NB4 (cell line): ENCODE results near the gene MSRB1.

Source experiments
- POLR2A ChIP-seq: IDR thresholded peaks from 2 replicates; pipeline ENCODE4 v1.6.1; 2011; ENCODE audit warnings: mild to moderate bottlenecking; ENCODE audit not compliant: insufficient read length; ENCODE audit errors: extremely low read depth
- TF ChIP-seq, protein P1 (sequence below): IDR thresholded peaks from one replicate; pipeline ENCODE4 v1.5.1; 2012; ENCODE audit warnings: low read depth, low read length
- TF ChIP-seq, protein P2 (sequence below): IDR thresholded peaks from 2 replicates; pipeline ENCODE4 v1.6.1; 2011; ENCODE audit warnings: low read depth, low read length

DNA sequence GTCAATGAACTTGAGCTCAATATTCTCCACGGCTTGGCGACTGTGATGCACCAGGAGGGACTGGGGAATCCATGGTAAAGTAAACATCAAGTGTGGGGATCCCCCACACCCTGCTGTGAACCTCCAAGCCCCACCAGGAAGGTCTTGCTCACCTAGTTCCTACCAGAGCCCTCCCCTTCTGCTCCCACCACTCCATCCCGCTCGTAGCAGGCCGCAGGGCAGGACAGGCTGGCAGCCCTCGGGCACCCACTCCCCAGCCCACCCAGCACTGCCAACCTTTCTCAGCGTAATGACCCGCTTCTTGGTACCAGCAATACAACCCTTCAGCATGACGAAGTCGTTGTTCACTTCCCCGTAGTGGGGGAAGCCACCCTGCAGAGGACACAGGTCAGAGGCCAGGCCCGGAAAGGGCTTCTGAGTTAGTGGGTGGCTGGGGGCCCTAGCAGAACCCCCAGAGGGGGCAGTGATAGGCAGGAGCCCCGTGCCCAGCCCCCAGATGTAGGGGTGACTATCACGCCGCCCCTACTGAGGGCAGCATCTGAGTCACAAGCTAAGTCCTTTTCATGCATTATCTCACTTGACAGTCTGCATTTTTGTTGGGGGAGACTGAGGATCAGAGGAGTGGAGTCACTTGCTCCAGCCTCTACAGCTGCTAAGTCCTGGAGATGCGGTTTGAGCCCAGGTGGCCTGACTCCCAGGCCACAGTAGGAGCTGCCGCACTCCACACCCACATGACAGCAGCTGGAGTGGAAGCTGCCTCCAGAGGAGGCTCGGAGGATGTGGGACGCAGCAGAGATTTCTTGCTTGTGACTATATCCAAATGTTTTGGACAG is 2.8 kb upstream of the MSRB1 start:
- TF ChIP-seq, protein P1, sequence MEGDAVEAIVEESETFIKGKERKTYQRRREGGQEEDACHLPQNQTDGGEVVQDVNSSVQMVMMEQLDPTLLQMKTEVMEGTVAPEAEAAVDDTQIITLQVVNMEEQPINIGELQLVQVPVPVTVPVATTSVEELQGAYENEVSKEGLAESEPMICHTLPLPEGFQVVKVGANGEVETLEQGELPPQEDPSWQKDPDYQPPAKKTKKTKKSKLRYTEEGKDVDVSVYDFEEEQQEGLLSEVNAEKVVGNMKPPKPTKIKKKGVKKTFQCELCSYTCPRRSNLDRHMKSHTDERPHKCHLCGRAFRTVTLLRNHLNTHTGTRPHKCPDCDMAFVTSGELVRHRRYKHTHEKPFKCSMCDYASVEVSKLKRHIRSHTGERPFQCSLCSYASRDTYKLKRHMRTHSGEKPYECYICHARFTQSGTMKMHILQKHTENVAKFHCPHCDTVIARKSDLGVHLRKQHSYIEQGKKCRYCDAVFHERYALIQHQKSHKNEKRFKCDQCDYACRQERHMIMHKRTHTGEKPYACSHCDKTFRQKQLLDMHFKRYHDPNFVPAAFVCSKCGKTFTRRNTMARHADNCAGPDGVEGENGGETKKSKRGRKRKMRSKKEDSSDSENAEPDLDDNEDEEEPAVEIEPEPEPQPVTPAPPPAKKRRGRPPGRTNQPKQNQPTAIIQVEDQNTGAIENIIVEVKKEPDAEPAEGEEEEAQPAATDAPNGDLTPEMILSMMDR, result no peak
- TF ChIP-seq POLR2A, result no peak
- TF ChIP-seq, protein P2, sequence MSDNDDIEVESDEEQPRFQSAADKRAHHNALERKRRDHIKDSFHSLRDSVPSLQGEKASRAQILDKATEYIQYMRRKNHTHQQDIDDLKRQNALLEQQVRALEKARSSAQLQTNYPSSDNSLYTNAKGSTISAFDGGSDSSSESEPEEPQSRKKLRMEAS, result no peak
